K562 (cell line): ENCODE data around the gene SEMA3C. TPM values are rescaled to one million over a fixed set of nuclear protein-coding genes. Genes with fewer than 3 reads are reported as not detected.

Experiments
- ATAC-seq: fragments of 200-7000 bp; cut with Tn5 transposase; 3 replicates; pipeline ENCODE4 v1.9.1; 2020; ENCODE audit warnings: moderate library complexity
- BruUV-seq: library from RNA; stranded (reverse); fragments of 400-500 nt; replicated peaks from 2 replicates; lab custom pipeline; 2021; lab: Mats Ljungman, UMichigan
- CTCF ChIA-PET: fragments of 300-600 bp; formaldehyde crosslinking; extraction: SDS; loops from one replicate; lab custom pipeline; 2021; ENCODE audit warnings: low intra/inter-chr PET ratio; lab: Yijun Ruan, JAX
- POLR2A ChIA-PET: fragments of 300-600, 350-650 bp; sonication (Branson Sonifier 250); formaldehyde crosslinking; extraction: SDS; loops from one replicate; lab custom pipeline; 2021; ENCODE audit warnings: antibody characterized with exemption, inconsistent platforms; lab: Yijun Ruan, JAX
- DNase-seq, 4 experiments: peaks; one replicate each; pipeline versions ENCODE4 v3.0.0 to v3.0.0-alpha.2; 2011 to 2018; ENCODE audit warnings: low spot score in 3 of 4, mixed read lengths in 3 of 4; ENCODE audit errors: extremely low read depth in 1 of 4
- FAIRE-seq: peaks from 2 replicates; lab custom pipeline; 2011; peaks lifted over from hg19 to GRCh38; lab: Jason Lieb, UNC
- H2AFZ ChIP-seq: 2 replicates; pipeline ENCODE4 v1.6.0; 2011; ENCODE audit warnings: low read depth, low read length, control low read depth, inconsistent platforms
- H3K27ac ChIP-seq: fragments of 200-600 bp; 3 replicates; pipeline ENCODE4 v1.8.0; 2011; ENCODE audit warnings: low read depth, mild to moderate bottlenecking, control low read depth, inconsistent platforms, low read length, moderate library complexity, mixed read lengths; ENCODE audit errors: extremely low read depth
- H3K27me3 ChIP-seq, 2 experiments: fragments of 300-600 bp in 1 of 2; 2 replicates in 1 of 2; 3 replicates in 1 of 2; pipeline versions ENCODE4 v1.6.0 to v1.8.0; 2011; ENCODE audit warnings: inconsistent platforms in 2 of 2, low read length in 2 of 2, mild to moderate bottlenecking in 1 of 2, mixed read lengths in 1 of 2, moderate library complexity in 1 of 2; ENCODE audit not compliant: control insufficient read depth in 2 of 2, insufficient read depth in 2 of 2
- H3K36me3 ChIP-seq: fragments of 300-600 bp; 3 replicates; pipeline ENCODE4 v1.8.0; 2011; ENCODE audit warnings: mild to moderate bottlenecking, low read length, inconsistent platforms; ENCODE audit not compliant: control insufficient read depth, insufficient read depth
- H3K4me1 ChIP-seq, 2 experiments: fragments of 200-600 bp in 1 of 2; replicated peaks in 1 of 2; 2 replicates in 1 of 2; 3 replicates in 1 of 2; pipeline versions ENCODE4 v1.5.1 to v1.8.0; 2011; ENCODE audit warnings: inconsistent platforms in 2 of 2, low read length in 2 of 2, mild to moderate bottlenecking in 1 of 2, mixed read lengths in 1 of 2, moderate library complexity in 1 of 2; ENCODE audit not compliant: control insufficient read depth in 2 of 2, insufficient read depth in 2 of 2
- H3K4me2 ChIP-seq: 2 replicates; pipeline ENCODE4 v1.6.1; 2011; ENCODE audit warnings: low read length, control low read depth, inconsistent platforms, mixed read lengths; ENCODE audit not compliant: insufficient read depth
- H3K4me3 ChIP-seq: fragments of 200-600 bp; sonication (generic), shearing (Covaris generic); 2 replicates; pipeline ENCODE4 v1.5.1; 2016; ENCODE audit warnings: control low read depth, inconsistent platforms
- H3K79me2 ChIP-seq: fragments of 200-600 bp; 3 replicates; pipeline ENCODE4 v1.8.0; 2011; ENCODE audit warnings: low read length, inconsistent platforms; ENCODE audit not compliant: control insufficient read depth, insufficient read depth
- H3K9ac ChIP-seq, 2 experiments: 2 replicates each; pipeline versions ENCODE4 v1.6.0 to v1.6.1; 2011; ENCODE audit warnings: low read depth in 2 of 2, low read length in 2 of 2, control low read depth in 1 of 2, inconsistent platforms in 1 of 2, mild to moderate bottlenecking in 1 of 2, mixed read lengths in 1 of 2; ENCODE audit not compliant: insufficient read depth in 1 of 2
- H3K9me1 ChIP-seq: one replicate; pipeline ENCODE4 v1.6.0; 2011; ENCODE audit warnings: inconsistent platforms, mild to moderate bottlenecking, low read length, moderate library complexity; ENCODE audit not compliant: control insufficient read depth, insufficient read depth
- H3K9me3 ChIP-seq: replicated peaks from 2 replicates; pipeline ENCODE4 v1.5.1; 2011; ENCODE audit warnings: low read depth, low read length, inconsistent platforms; ENCODE audit not compliant: control insufficient read depth, insufficient read depth
- H4K20me1 ChIP-seq: replicated peaks from 2 replicates; pipeline ENCODE4 v1.6.1; 2011; ENCODE audit warnings: low read length, inconsistent platforms, mixed read lengths; ENCODE audit not compliant: control insufficient read depth, insufficient read depth
- LARP7 ChIP-seq: fragments of 450-650 bp; IDR thresholded peaks from 2 replicates; pipeline ENCODE4 v1.6.1; 2016
- TEAD2 ChIP-seq: fragments of 450-650 bp; IDR thresholded peaks from 2 replicates; pipeline ENCODE4 v1.6.1; 2016; ENCODE audit warnings: missing genetic modification characterization, control low read depth, missing compliant biosample characterization
- ZKSCAN1 ChIP-seq: fragments of 150-350 bp; IDR thresholded peaks from 2 replicates; pipeline ENCODE4 v1.6.1; 2016; ENCODE audit warnings: low read depth, low read length
- ZNF699 ChIP-seq: fragments of 250-450 bp; sonication (Bioruptor Pico); IDR thresholded peaks from 2 replicates; pipeline ENCODE4 v1.8.0; 2021; ENCODE audit warnings: mild to moderate bottlenecking, moderate library complexity; ENCODE audit not compliant: insufficient replicate concordance
- ZNF780A ChIP-seq: fragments of 250-450 bp; sonication (Bioruptor Pico); IDR thresholded peaks from 2 replicates; pipeline ENCODE4 v1.5.0; 2021; ENCODE audit warnings: mild to moderate bottlenecking
- WGBS: fragments of 100-300 bp; shearing (Covaris generic); methylation state at CpG from one replicate; pipeline ENCODE4 v1.1.6; 2016; ENCODE audit warnings: low coverage, mixed read lengths; ENCODE audit not compliant: insufficient coverage; ENCODE audit errors: missing lambda C conversion rate; 5-methylcytosine and 5-hydroxymethylcytosine counted together
- in situ Hi-C: fragments of 300-500 bp; cut with MboI; formaldehyde crosslinking; loops from 4 replicates; pipeline ENCODE4 v1.15.0; 2018; ENCODE audit warnings: inconsistent platforms, mixed read lengths
- intact Hi-C: fragments of 100-400 bp; cut with micrococcal nuclease; formaldehyde crosslinking; loops from 2 replicates; pipeline ENCODE4 v1.14.2; 2022
- polyA plus RNA-seq, 8 experiments: library from polyadenylated mRNA; depleted of rRNA in 4 of 8; stranded (reverse) in 5 of 8; unstranded in 3 of 8; fragments of >200 nt; fragmentation: Nextera tagmentation in 2 of 8; fragmentation: Illumina TruSeq in 1 of 8; extraction: Ambion mirVana in 2 of 8; extraction: Trizol in 1 of 8; gene quantifications; 2 replicates each; pipeline versions ENCODE4 v1.2.1 to v1.2.3, GENCODE V29; 2011 to 2014; ENCODE audit warnings: inconsistent platforms in 1 of 8, missing spikeins in 1 of 8
- total RNA-seq, 7 experiments: library from RNA; depleted of rRNA in 6 of 7; stranded (reverse); fragments of >200 nt in 6 of 7; fragmentation: Illumina TruSeq in 2 of 7; extraction: Trizol in 2 of 7; gene quantifications; 2 replicates each; pipeline versions ENCODE4 v1.2.1 to v1.2.3, GENCODE V29; 2011 to 2021; ENCODE audit warnings: low replicate concordance in 1 of 7
- TF ChIP-seq, protein P1 (sequence below), 2 experiments: fragments of 150-350 bp in 1 of 2; IDR thresholded peaks; 2 replicates each; pipeline ENCODE4 v1.6.1; 2012 to 2016; ENCODE audit warnings: low read depth in 2 of 2, low read length in 2 of 2, mild to moderate bottlenecking in 1 of 2, moderate library complexity in 1 of 2
- TF ChIP-seq, protein P2 (sequence below): fragments of 450-650 bp; conservative IDR thresholded peaks from 2 replicates; pipeline ENCODE4 v1.6.1; 2016; ENCODE audit warnings: missing genetic modification characterization, low read depth, mild to moderate bottlenecking, missing compliant biosample characterization, moderate library complexity
- TF ChIP-seq, protein P3 (sequence below): fragments of 250-450 bp; sonication (Bioruptor Pico); IDR thresholded peaks from 2 replicates; pipeline ENCODE4 v1.5.0; 2021

The SEMA3C gene
- total and polyA plus RNA-seq, 9 of the 15 experiments (the other 6 are each of a cell fraction or from before 2014, with no cell fraction given), result 0.04 to 0.36 (median 0.12) TPM; not detected in 3

DNA sequence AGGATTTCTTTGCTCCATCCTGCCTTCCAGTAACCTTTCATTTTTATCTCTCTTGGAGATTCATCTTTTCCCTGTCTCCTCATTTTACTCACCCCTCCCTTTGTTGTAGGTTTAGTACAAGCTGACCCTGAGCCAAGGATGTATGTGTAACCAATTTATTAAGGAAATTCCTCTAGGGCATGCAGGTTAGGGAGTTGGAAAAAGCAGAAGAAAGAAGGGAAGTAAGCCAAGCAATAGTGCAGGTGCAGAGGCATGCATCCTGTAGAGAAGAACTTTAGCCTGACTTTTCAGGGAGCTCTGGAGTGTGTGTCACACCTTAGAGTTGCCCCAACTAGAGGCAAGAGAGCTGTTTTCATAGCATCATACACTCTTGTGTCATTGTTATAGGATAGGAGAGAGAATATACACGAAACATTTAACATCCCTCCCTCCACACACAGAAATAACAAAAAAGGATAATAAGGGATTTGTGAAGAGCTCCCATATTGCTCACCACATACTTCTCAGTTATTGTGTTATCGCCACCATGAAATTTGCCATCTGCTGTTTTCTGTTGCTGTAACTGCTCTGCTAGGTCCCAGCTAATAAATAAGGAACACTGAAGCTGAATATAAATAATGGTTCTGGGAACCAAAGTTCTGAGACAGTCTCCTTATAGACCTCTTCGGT lies 21.8 kb upstream of the SEMA3C start:
- Histone ChIP-seq H4K20me1 (no peaks in the 10 kb centered on the region), H3K36me3 (no peaks in the 10 kb centered on the region), H3K9me1 (no peaks in the 10 kb centered on the region), H3K9ac (no peak overlapping the region), H2AFZ (no peak overlapping the region), H3K79me2 (no peaks in the 10 kb centered on the region), H3K4me2 (no peak overlapping the region), H3K4me3 (no peak overlapping the region), H3K9me3 (no peaks in the 10 kb centered on the region), H3K4me1 (no peaks in the 10 kb centered on the region), H3K27me3 (no peaks in the 10 kb centered on the region), H3K27ac (no peak overlapping the region)
- in situ Hi-C loops, result no loop called here
- no TSS peak for BruUV-seq
- intact Hi-C loops, result no loop called here
- POLR2A ChIA-PET, result no interaction called here
- WGBS, result 4% methylated on average over 3 of the region's 3 CpGs
- TF ChIP-seq TEAD2 (tag), result no peak
- TF ChIP-seq, protein P1, sequence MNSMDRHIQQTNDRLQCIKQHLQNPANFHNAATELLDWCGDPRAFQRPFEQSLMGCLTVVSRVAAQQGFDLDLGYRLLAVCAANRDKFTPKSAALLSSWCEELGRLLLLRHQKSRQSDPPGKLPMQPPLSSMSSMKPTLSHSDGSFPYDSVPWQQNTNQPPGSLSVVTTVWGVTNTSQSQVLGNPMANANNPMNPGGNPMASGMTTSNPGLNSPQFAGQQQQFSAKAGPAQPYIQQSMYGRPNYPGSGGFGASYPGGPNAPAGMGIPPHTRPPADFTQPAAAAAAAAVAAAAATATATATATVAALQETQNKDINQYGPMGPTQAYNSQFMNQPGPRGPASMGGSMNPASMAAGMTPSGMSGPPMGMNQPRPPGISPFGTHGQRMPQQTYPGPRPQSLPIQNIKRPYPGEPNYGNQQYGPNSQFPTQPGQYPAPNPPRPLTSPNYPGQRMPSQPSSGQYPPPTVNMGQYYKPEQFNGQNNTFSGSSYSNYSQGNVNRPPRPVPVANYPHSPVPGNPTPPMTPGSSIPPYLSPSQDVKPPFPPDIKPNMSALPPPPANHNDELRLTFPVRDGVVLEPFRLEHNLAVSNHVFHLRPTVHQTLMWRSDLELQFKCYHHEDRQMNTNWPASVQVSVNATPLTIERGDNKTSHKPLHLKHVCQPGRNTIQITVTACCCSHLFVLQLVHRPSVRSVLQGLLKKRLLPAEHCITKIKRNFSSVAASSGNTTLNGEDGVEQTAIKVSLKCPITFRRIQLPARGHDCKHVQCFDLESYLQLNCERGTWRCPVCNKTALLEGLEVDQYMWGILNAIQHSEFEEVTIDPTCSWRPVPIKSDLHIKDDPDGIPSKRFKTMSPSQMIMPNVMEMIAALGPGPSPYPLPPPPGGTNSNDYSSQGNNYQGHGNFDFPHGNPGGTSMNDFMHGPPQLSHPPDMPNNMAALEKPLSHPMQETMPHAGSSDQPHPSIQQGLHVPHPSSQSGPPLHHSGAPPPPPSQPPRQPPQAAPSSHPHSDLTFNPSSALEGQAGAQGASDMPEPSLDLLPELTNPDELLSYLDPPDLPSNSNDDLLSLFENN (IDR thresholded peaks at IDR 0.05; ENCODE audit: low read depth in 2 of 2, low read length in 2 of 2), result no peak
- TF ChIP-seq LARP7, result no peak
- TF ChIP-seq ZKSCAN1, result no peak
- TF ChIP-seq, protein P2, sequence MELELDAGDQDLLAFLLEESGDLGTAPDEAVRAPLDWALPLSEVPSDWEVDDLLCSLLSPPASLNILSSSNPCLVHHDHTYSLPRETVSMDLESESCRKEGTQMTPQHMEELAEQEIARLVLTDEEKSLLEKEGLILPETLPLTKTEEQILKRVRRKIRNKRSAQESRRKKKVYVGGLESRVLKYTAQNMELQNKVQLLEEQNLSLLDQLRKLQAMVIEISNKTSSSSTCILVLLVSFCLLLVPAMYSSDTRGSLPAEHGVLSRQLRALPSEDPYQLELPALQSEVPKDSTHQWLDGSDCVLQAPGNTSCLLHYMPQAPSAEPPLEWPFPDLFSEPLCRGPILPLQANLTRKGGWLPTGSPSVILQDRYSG, result no peak
- TF ChIP-seq ZNF699 (CRISPR knock-in tag), result no peak
- TF ChIP-seq, protein P3, sequence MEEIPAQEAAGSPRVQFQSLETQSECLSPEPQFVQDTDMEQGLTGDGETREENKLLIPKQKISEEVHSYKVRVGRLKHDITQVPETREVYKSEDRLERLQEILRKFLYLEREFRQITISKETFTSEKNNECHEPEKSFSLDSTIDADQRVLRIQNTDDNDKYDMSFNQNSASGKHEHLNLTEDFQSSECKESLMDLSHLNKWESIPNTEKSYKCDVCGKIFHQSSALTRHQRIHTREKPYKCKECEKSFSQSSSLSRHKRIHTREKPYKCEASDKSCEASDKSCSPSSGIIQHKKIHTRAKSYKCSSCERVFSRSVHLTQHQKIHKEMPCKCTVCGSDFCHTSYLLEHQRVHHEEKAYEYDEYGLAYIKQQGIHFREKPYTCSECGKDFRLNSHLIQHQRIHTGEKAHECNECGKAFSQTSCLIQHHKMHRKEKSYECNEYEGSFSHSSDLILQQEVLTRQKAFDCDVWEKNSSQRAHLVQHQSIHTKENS (CRISPR knock-in tag), result no peak
- TF ChIP-seq ZNF780A (CRISPR knock-in tag), result no peak
- FAIRE-seq, result no peak
- DNase-seq, result no peak
- no peak for ATAC-seq
- CTCF ChIA-PET, result no interaction called here
